ENCODE data around the gene KCTD10. TPM values are rescaled to one million over a fixed set of nuclear protein-coding genes. Genes with fewer than 3 reads are reported as not detected.

Gene KCTD10
- total and polyA plus RNA-seq, 10 of the 15 experiments (the other 5 are each of a cell fraction or from before 2014, with no cell fraction given), result 5.6 to 52.0 (median 34.2) TPM

DNA sequence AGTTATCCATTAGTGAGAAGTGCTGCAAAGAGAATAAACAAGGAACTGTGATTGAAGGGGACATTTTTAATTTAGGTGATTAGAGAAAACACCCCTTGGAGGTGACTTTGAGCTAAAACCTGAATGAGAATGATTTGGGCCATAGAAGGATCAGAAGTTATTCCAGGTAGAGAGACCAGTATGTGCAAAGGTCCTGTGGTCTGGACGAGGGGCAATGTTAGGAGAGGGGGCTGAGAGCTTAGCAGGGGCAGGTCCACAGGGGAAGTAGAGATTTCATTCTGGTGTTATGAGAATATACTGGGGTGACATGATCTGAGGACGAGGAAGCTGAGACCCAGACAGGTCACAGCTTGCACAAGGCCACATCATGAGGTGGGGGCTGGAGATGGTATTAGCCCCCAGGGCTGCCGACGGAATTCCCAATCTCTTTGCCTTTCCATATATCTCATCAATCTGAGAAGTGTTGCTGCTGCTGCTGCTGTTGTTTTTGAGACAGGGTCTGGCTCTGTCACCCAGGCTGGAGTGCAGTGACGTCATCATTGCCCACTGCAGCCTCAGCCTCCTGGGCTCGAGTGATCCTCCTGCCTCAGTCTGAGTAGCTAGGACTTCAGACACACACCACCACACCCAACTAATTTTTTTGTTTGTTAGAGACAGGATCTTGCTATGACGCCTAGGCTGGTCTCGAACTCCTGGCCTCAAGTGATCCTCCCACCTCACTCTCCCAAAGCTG is 55.6 kb downstream of the KCTD10 start:
- ChIA-PET POLR2A (no interaction called here), CTCF (interaction anchor here (0.6 to 2.3 kb wide), 6 partner anchors 9 to 677 kb away, joined by 3 to 9 read pairs (median 4); no protein-coding TSS in a partner anchor), RAD21 (ENCODE audit: unreplicated experiment) (no interaction called here), SMC1A (ENCODE audit: uncharacterized antibody, unreplicated experiment) (no interaction called here)
- DNase-seq (ENCODE audit: low read depth, low spot score) (no peak), ATAC-seq (no peak), FAIRE-seq (no peak)
- no peak for TF ChIP-seq MEF2B (IDR thresholded peaks at IDR 0.05; ENCODE audit: partially characterized antibody, poor library complexity, severe bottlenecking)
- no peak for TF ChIP-seq EP300 (IDR thresholded peaks at IDR 0.05; ENCODE audit: borderline replicate concordance in 1 of 2, control insufficient read depth in 1 of 2, low read depth in 2 of 2, low read length in 2 of 2)
- TF ChIP-seq ATF7 (IDR thresholded peaks at IDR 0.05; ENCODE audit: low read depth), result 0 out of 2 replicates have a peak, but pooled peaks have one; percentile 19
- Histone ChIP-seq H4K20me1 (ENCODE audit: control insufficient read depth, insufficient read depth) (no peaks in the 10 kb centered on the region), H3K4me1 (ENCODE audit: control insufficient read depth, insufficient read depth, low read length) (no peaks in the 10 kb centered on the region), H3K27ac (ENCODE audit: control insufficient read depth, insufficient read depth) (no peak overlapping the region), H3K9ac (ENCODE audit: control insufficient read depth, insufficient read depth, low read length) (no peak overlapping the region), H3K4me3 (no peak overlapping the region), H3K79me2 (ENCODE audit: control insufficient read depth, insufficient read depth, low read length) (no peaks in the 10 kb centered on the region), H3K4me2 (ENCODE audit: control insufficient read depth, insufficient read depth) (no peak overlapping the region), H3K27me3 (replicated peaks in 1 of 2; ENCODE audit: control insufficient read depth in 2 of 2, insufficient read depth in 2 of 2, low read length in 1 of 2) (no peaks in the 10 kb centered on the region), H2AFZ (ENCODE audit: control insufficient read depth, low read depth, low read length) (no peak overlapping the region), H3K9me3 (replicated peaks; ENCODE audit: control insufficient read depth, insufficient read depth, low read length) (no peaks in the 10 kb centered on the region), H3K36me3 (ENCODE audit: control insufficient read depth in 2 of 2, insufficient read depth in 2 of 2, low read length in 1 of 2) (no peaks in the 10 kb centered on the region)
- in situ Hi-C loops (cut with MboI) (no loop called here), intact Hi-C loops (cut with micrococcal nuclease; ENCODE audit: unreplicated experiment) (no loop called here)
- BruUV-seq (replicated peaks), result no TSS peak
- WGBS (ENCODE audit: insufficient coverage, insufficient replicate concordance, low lambda C conversion rate, missing lambda C conversion rate), result 28% methylated on average over 8 of the region's 8 CpGs

DNA sequence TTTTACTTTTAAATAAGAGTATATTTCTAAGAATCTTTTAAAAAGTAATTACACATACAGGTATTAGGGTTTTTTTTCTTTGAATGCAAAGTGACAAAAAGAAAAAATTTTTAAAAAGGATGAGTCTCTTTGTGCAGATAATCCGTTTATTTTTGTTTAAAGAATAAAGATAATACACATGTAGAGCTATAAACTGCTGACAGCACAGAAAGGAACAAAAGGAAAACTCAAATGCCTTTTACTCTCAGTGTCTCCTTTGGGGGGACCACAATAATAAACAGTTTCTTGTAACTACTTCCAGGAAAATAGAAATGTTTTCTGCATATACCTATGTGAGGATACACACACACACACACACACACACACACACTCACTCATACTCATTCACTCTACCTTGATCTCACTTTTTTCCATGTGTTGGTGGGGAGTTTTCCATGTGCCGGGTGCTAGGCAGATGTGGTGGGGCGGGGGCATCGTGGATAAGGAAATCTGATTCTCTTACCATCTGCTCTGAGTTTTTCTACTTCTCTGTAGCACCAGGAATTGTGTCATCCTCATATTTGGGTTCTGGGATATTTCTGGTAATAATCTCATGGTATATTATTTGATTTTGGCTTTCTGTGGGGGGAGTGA is 58.1 kb downstream of the KCTD10 start:
- H4K20me1 ChIP-seq (ENCODE audit: control insufficient read depth, insufficient read depth), result no peaks in the 10 kb centered on the region
- TF ChIP-seq, protein P1, sequence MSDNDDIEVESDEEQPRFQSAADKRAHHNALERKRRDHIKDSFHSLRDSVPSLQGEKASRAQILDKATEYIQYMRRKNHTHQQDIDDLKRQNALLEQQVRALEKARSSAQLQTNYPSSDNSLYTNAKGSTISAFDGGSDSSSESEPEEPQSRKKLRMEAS (IDR thresholded peaks at IDR 0.05; ENCODE audit: low read depth, low read length), result no peak
- TF ChIP-seq NRF1 (conservative IDR thresholded peaks at IDR 0.05; ENCODE audit: low read depth, low read length) (no peak), SUPT20H (IDR thresholded peaks at IDR 0.05; ENCODE audit: borderline replicate concordance, control insufficient read depth, low read depth, low read length) (no peak), PML (IDR thresholded peaks at IDR 0.05; ENCODE audit: low read length) (no peak), NBN (IDR thresholded peaks at IDR 0.05) (no peak), RBBP5 (conservative IDR thresholded peaks at IDR 0.05) (no peak), TBL1XR1 (IDR thresholded peaks at IDR 0.05; ENCODE audit: low read depth, low read length) (no peak), FOXM1 (IDR thresholded peaks at IDR 0.05; ENCODE audit: low read depth, low read length) (no peak), RAD51 (IDR thresholded peaks at IDR 0.05) (no peak), ZNF24 (IDR thresholded peaks at IDR 0.05) (no peak), KAT2A (conservative IDR thresholded peaks at IDR 0.05; ENCODE audit: control insufficient read depth, low read depth, low read length) (no peak), NR2C2 (IDR thresholded peaks at IDR 0.05; ENCODE audit: borderline replicate concordance, control insufficient read depth, insufficient read length, low read depth) (no peak)
- TF ChIP-seq, protein P2, sequence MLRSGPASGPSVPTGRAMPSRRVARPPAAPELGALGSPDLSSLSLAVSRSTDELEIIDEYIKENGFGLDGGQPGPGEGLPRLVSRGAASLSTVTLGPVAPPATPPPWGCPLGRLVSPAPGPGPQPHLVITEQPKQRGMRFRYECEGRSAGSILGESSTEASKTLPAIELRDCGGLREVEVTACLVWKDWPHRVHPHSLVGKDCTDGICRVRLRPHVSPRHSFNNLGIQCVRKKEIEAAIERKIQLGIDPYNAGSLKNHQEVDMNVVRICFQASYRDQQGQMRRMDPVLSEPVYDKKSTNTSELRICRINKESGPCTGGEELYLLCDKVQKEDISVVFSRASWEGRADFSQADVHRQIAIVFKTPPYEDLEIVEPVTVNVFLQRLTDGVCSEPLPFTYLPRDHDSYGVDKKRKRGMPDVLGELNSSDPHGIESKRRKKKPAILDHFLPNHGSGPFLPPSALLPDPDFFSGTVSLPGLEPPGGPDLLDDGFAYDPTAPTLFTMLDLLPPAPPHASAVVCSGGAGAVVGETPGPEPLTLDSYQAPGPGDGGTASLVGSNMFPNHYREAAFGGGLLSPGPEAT (IDR thresholded peaks at IDR 0.05; ENCODE audit: low read depth), result no peak
- ATAC-seq (no peak), DNase-seq (ENCODE audit: low read depth, low spot score) (no peak), FAIRE-seq (no peak)
- no peak overlapping the region for H2AFZ ChIP-seq (ENCODE audit: control insufficient read depth, low read depth, low read length)
- H3K9ac ChIP-seq (ENCODE audit: control insufficient read depth, insufficient read depth, low read length), result no peak overlapping the region
- H3K4me1 ChIP-seq (ENCODE audit: control insufficient read depth, insufficient read depth, low read length), result no peaks in the 10 kb centered on the region
- 29% methylated on average over 4 of the region's 4 CpGs for WGBS (ENCODE audit: insufficient coverage, insufficient replicate concordance, low lambda C conversion rate, missing lambda C conversion rate)
- POLR2A ChIA-PET, result no interaction called here
- no peaks in the 10 kb centered on the region for H3K36me3 ChIP-seq (ENCODE audit: control insufficient read depth in 2 of 2, insufficient read depth in 2 of 2, low read length in 1 of 2)
- intact Hi-C loops (cut with micrococcal nuclease; ENCODE audit: unreplicated experiment) (no loop called here), in situ Hi-C loops (cut with MboI) (no loop called here)
- no TSS peak for BruUV-seq (replicated peaks)
- RAD21 ChIA-PET (ENCODE audit: unreplicated experiment), result interaction anchor here (0.7 kb wide), 1 partner anchor 705 kb away, joined by 3 read pairs; the partner anchor contains the start of gene IFT81
- no peaks in the 10 kb centered on the region for H3K9me3 ChIP-seq (replicated peaks; ENCODE audit: control insufficient read depth, insufficient read depth, low read length)
- CTCF ChIA-PET, result no interaction called here
- SMC1A ChIA-PET (ENCODE audit: uncharacterized antibody, unreplicated experiment), result no interaction called here
- no peaks in the 10 kb centered on the region for H3K79me2 ChIP-seq (ENCODE audit: control insufficient read depth, insufficient read depth, low read length)
- no peaks in the 10 kb centered on the region for H3K27me3 ChIP-seq (replicated peaks in 1 of 2; ENCODE audit: control insufficient read depth in 2 of 2, insufficient read depth in 2 of 2, low read length in 1 of 2)
- H3K4me3 ChIP-seq, result no peak overlapping the region
- H3K27ac ChIP-seq (ENCODE audit: control insufficient read depth, insufficient read depth), result no peak overlapping the region
- no peak overlapping the region for H3K4me2 ChIP-seq (ENCODE audit: control insufficient read depth, insufficient read depth)
